Prostate gland (tissue), 2 donors: ENCODE results near the gene TFE3.

ENCODE experiments used
- CTCF ChIP-seq, 4 experiments: fragments of 200-600 bp in 2 of 4; fragments of 450-650 bp in 2 of 4; sonication (generic) in 2 of 4; IDR thresholded peaks; 1 replicate in 3 of 4; 2 replicates in 1 of 4; pipeline ENCODE4 v1.5.1; 2016 to 2019; ENCODE audit warnings: antibody characterized with exemption in 4 of 4, mild to moderate bottlenecking in 2 of 4, moderate library complexity in 2 of 4
- POLR2A ChIP-seq: fragments of 450-650 bp; IDR thresholded peaks from one replicate; pipeline ENCODE4 v1.6.1; 2016; ENCODE audit warnings: antibody characterized with exemption, mild to moderate bottlenecking

- no peak for TF ChIP-seq CTCF (IDR thresholded peaks at IDR 0.05)
- peak; percentile 56 for TF ChIP-seq POLR2A
Observed at GRCh38 chrX:49002091-49002935, 40.8 kb downstream of the TFE3 start, which contains the start of gene GRIPAP1.
